Ureter (tissue), 1 donor: ENCODE data around the gene OR10Z1. TPM values are rescaled to one million over a fixed set of nuclear protein-coding genes. Genes with fewer than 3 reads are reported as not detected.

Experiments
- total RNA-seq: library from RNA; stranded (reverse); gene quantifications from one replicate; pipeline ENCODE4 v1.2.4, GENCODE V29; 2023
- donor health status: DM: yes; HTN: yes; CAD: no.

The OR10Z1 gene
- total RNA-seq, 1 donor from 2014 or later: not detected

Other genes starting within 250 kb of the OR10Z1 start
- gene OR10T2, start 205.8 kb upstream of the OR10Z1 start, total RNA-seq: not detected
- not detected for gene OR10K2, start 179.0 kb upstream of the OR10Z1 start, total RNA-seq
- gene OR10K1, start 143.4 kb upstream of the OR10Z1 start, total RNA-seq: not detected
- not detected for gene OR10R2, start 133.0 kb upstream of the OR10Z1 start, total RNA-seq
- not detected for gene OR6Y1, start 50.9 kb upstream of the OR10Z1 start, total RNA-seq
- not detected for gene OR6P1, start 34.7 kb upstream of the OR10Z1 start, total RNA-seq
- gene OR10X1, start 25.4 kb upstream of the OR10Z1 start, total RNA-seq: not detected
- not detected for gene SPTA1, start 81.4 kb downstream of the OR10Z1 start, total RNA-seq
- gene OR6K2, start 95.4 kb downstream of the OR10Z1 start, total RNA-seq: not detected
- gene OR6K3, start 115.5 kb downstream of the OR10Z1 start, total RNA-seq: not detected
- gene OR6K6, start 149.5 kb downstream of the OR10Z1 start, total RNA-seq: not detected
- not detected for gene OR6N1, start 166.9 kb downstream of the OR10Z1 start, total RNA-seq
- gene OR6N2, start 175.9 kb downstream of the OR10Z1 start, total RNA-seq: not detected
- gene MNDA, start 226.1 kb downstream of the OR10Z1 start, total RNA-seq: 2.1 TPM